A549 (cell line): Measurements from ENCODE around the gene SND1.

Experiments
- CEBPB ChIP-seq, 2 experiments: fragments of >200 bp in 1 of 2; sonication (Bioruptor Twin) in 1 of 2; formaldehyde crosslinking in 1 of 2; IDR thresholded peaks; 2 replicates each; pipeline ENCODE4 v1.6.1; 2012 to 2016
- POLR2A ChIP-seq: IDR thresholded peaks from 2 replicates; pipeline ENCODE4 v1.6.1; 2012; ENCODE audit warnings: mild to moderate bottlenecking, low read length
- RAD21 ChIP-seq, 2 experiments: fragments of >200 bp in 1 of 2; sonication (Bioruptor Twin) in 1 of 2; formaldehyde crosslinking in 1 of 2; IDR thresholded peaks in 1 of 2; conservative IDR thresholded peaks in 1 of 2; 2 replicates in 1 of 2; 3 replicates in 1 of 2; pipeline ENCODE4 v1.6.1; 2012 to 2018; ENCODE audit warnings: inconsistent platforms in 1 of 2
- RFX5 ChIP-seq: fragments of 450-650 bp; IDR thresholded peaks from 2 replicates; pipeline ENCODE4 v1.7.1; 2014; ENCODE audit warnings: antibody characterized with exemption, mild to moderate bottlenecking, moderate library complexity
- TF ChIP-seq, protein P1 (sequence below): IDR thresholded peaks from 2 replicates; pipeline ENCODE4 v1.6.1; 2012; ENCODE audit warnings: low read depth, borderline replicate concordance
- TF ChIP-seq, protein P2 (sequence below): fragments of >200 bp; sonication (Bioruptor Twin); formaldehyde crosslinking; IDR thresholded peaks from 3 replicates; pipeline ENCODE4 v1.5.1; 2016

DNA sequence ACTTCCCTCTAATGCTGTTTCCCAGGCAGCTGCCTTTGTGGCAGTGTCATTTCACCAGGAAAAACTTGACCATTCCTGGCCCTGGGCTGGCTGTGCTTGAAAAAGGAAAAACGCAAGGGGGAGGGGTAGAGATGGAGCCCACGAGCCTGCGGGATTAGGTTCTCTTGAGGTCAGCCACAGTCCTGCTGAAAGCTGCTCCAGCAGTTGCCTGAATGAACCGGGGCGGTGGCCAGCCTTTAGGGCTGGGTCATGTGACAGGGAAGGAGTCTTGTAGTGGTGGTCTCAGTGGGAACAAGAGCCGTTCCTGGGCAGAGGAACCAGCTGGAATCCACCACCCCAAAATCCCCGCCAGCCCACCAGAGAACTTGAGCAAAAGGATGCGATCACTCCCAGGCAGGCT lies 430.4 kb downstream of the SND1 start:
- TF ChIP-seq, protein P1, sequence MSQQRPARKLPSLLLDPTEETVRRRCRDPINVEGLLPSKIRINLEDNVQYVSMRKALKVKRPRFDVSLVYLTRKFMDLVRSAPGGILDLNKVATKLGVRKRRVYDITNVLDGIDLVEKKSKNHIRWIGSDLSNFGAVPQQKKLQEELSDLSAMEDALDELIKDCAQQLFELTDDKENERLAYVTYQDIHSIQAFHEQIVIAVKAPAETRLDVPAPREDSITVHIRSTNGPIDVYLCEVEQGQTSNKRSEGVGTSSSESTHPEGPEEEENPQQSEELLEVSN, result no peak
- TF ChIP-seq CEBPB (IDR thresholded peaks at IDR 0.05) (no peak), POLR2A (no peak), RFX5 (no peak), RAD21 (conservative IDR thresholded peaks at IDR 0.05 in 1 of 2, IDR thresholded peaks at IDR 0.05 in 1 of 2) (no peak)
- TF ChIP-seq, protein P2, sequence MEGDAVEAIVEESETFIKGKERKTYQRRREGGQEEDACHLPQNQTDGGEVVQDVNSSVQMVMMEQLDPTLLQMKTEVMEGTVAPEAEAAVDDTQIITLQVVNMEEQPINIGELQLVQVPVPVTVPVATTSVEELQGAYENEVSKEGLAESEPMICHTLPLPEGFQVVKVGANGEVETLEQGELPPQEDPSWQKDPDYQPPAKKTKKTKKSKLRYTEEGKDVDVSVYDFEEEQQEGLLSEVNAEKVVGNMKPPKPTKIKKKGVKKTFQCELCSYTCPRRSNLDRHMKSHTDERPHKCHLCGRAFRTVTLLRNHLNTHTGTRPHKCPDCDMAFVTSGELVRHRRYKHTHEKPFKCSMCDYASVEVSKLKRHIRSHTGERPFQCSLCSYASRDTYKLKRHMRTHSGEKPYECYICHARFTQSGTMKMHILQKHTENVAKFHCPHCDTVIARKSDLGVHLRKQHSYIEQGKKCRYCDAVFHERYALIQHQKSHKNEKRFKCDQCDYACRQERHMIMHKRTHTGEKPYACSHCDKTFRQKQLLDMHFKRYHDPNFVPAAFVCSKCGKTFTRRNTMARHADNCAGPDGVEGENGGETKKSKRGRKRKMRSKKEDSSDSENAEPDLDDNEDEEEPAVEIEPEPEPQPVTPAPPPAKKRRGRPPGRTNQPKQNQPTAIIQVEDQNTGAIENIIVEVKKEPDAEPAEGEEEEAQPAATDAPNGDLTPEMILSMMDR, result no peak
